HG02840 (cell line): ENCODE results near the gene PRAMEF11.

Source experiments
- ATAC-seq: cut with Tn5 transposase; IDR thresholded peaks from one replicate; pipeline ENCODE4 v1.9.1; 2021; ENCODE audit warnings: mild to moderate bottlenecking, moderate library complexity, moderate number of reproducible peaks; ENCODE audit not compliant: unreplicated experiment, low FRiP score

The PRAMEF11 gene

DNA sequence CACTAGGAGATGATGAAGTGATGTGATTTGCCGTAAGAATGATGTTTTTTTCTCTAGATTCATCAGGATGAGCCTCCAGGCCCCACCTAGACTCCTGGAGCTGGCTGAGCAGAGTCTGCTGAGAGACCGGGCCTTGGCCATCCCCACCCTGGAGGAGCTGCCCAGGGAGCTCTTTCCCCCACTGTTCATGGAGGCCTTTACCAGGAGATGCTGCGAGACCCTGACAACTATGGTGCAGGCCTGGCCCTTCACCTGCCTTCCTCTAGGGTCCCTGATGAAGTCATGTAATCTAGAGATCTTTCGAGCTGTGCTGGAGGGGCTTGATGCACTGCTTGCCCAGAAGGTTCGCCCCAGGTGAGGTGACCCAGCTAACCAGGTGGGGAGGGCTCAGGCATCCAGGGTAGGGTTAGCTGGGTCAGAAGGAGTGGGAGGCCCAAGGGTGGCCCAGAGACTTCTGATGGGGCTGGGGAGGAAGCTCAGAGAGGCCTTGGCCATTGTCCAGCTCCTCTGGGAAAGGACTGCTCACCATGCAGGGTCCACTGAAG is 56.3 kb downstream of the PRAMEF11 start:
- ATAC-seq = no peak
